OCI-M2 (cell line): Measurements from ENCODE around the gene AKAP6.
"Not testable (repeated sequence)": the region's sequence is repeated elsewhere in the genome, so short reads cannot be mapped to it uniquely, and the experiment has no call there.

Source experiments
- DNase-seq: peaks from one replicate; lab custom pipeline; 2025; ENCODE audit not compliant: unreplicated experiment; lab: John Stamatoyannopoulos, UW

Gene AKAP6

DNA sequence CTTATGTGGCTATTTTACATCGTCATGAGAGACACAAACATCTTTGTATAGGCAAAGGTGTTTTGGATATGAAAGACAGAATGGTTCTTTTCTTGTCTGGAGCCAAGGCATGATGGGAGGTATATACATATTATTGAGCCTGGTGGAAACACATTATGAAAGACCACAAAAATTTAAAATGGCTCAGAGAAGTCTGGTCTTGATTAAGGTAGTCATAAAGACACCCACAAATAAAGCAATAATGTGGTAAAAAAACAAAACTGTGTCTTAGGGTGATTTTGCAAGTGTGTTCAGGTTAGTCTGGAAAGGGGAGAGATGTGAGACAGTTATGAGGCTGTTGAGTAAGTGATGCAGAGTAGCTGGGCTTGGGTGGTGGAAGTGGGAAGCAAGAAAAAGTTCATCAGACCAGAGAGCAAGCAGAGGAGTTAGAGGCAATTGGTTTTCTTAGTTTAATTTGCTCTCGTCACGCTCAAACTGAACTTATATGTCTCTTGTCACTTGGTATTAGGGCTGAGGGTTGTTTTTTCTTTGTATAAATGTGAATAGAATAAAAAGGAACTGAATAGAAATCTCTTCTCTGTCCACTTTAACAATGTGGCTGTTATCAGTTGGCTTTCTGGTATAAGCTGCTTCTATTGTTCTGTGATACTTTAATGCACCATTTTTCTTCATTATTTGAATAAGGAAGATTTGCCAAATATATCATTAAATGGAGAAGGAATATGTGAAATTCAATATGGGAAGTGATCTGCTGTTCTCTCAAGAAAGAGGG is 115.0 kb downstream of the AKAP6 start:
- no peak for DNase-seq

DNA sequence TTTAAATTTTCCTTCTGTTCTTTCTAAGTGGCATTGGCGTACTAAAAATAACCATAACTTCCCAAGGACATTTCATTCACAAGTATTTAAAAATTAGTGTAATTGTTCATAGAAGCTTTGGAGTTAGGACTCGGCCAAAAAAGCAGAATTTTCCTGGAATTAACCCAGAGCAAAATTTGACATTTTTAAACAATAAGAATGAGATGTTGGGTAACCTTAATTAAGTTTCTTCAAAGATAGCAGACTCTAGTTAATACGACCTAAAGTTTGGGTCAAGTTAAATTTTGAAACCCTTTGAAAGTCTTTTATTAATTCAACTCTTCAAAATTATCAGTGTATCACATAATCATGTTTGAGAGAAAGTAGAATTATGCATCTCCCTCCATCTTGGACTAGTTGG is 118.3 kb downstream of the AKAP6 start:
- no peak for DNase-seq

DNA sequence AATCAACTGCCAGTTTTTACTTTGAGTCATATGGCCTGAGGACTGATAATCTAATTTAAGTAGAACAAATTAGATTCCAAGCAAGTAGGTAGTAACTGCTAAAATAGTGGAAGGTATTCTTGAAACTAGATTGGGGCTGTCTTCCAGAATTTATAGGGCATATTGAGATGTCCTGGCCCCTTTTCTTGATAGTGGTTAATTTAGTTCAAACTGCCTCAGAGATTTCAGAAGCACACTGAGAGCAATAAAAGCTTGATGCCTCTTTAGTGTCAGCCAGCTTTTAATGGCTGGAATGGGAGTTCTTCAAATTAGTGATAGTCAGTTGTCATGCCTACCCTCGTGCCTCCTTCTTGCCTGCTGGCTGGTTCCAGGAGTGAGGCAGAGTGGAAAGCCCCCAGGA is 120.5 kb downstream of the AKAP6 start:
- no peak for DNase-seq

DNA sequence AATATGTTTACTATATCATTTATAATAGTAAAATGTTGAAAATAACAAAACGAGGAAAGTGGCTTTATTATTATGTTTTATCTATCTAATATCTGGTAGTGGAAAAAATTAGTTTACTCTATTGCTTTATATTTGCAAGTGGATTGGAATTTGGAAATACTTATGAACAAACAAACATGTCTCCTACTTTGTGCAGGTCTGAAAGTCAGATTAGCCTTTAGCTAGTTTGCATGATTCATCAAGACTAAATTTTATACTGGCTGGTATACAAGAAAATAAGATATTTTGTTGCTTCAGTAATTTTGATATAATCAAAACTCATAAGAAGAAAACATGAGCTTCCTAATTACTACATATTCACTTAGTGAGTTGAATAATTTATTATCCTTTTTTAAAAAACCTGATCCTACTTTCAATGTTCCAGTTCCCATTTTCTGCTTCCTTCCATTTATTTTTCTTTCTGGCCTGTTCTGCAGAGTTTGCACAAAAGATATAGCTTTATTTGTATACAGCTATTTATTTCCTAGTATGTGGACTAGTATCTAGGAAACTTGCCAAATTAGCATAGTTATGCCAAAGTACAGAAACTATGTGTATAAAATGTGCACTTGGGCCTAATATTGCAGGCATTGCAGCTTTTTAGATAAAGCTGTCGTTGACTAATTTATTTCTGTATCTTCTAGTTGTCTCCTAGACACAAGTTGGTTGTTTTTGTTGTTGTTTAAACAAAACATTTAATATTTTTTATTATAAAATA is 122.0 kb downstream of the AKAP6 start:
- no peak for DNase-seq

DNA sequence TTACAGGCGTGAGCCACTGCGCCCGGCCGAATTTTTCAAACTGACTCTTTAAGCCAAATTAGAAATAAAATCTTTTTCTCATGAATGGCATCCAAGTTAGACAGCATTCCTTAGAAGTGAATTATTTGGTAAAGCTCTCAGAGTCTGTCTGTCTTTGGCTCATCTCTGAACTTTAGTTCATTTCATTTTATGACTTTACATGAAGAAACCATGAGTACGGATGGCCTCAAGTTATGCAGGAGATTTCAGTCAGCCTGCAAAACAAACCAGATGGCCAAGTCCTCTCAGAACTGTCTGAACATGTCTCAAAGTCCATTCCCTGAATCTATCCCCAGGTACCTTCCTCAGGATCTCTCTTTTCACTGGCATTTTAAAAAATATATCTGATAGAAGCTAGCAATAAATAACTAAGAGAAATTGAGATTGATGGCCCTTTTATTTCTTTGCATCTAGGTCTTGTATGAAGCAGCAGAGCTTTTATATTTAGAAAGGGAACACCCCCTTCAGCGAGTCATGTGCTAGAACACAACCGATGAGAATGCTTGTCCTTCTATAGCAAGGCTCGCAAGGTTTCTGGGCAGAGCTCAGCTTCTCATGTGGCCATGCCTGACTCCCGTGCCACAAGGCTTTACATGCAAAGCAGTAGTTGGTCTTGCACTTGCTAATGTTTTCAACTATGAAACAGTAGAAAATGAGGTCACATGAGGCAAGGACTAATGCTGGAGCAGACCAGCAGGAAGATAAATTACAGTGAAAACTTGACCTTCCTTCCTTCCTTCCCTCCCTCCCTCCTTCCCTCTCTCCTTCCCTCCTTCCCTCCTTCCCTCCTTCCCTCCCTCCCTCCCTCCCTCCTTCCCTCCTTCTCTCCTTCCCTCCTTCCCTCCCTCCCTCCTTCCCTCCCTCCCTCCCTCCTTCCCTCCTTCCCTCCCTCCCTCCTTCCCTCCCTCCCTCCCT is 125.0 kb downstream of the AKAP6 start:
- no peak for DNase-seq

DNA sequence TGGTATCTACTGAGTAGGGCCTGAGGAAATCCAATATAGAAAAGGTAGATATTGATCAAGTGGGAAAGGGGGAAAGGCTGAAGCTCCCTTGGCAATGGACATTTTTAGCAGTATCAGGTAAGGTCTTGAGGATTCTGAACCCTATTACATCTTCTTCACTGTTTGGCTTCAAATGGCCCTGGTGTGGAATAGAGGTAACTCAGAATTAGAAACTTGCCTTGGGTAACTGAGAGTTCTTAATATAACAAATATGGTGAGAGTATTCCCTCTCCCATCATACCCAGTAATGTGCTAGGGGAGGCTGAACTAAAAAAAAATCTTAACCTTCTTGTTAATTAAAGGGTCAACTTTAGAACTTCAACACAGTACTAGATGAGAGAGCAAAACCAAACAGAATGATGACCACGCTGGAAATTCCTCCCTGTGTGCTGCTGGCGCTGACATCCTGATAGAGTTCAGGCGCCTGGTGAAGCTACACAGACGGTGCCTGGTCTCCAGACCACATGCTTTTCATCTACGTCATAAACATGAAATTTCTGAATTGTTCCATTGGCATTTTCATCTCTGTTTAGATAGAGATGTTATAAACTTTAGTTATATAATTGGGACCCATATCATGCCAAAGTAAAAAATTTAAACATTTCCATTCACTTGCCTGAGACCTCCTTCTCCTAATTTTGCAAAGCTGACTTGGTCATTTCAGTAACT is 128.3 kb downstream of the AKAP6 start:
- no peak for DNase-seq

DNA sequence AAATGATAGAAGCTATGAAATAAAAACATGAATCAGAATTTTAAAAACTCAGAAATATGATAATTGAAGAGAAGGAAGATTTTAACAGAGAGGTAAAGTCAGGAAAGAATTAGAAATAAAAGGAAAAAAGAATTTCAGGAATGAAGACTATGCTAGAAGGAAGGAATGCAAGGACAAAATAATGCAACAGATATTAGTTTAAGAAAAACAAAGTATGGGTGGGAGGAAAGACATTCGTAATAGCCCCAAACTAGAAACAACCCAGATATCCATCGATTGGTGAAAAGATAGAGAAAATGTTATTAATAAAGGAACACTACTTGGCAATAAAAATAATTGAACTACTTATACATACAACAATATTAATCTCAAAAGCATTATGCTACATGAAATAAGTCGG is 129.6 kb downstream of the AKAP6 start:
- DNase-seq, result no peak

DNA sequence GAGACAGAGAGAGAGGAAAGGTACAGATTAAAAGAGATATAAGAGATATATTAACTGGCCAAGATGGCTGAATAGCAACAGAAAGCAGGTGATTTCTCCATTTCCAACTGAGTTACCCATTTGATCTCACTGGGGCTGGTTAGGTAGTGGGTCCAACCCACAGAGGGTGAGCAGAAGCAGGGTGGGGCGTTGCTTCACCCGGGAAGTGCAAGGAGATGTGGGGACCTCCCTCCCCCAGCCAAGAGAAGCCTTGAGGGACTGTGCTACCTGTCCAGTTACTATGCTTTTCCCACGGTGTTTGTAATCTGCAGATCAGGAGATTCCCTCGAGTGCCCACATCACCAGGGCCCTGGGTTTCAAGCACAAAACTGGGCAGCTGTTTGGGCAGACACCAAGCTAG is 131.2 kb downstream of the AKAP6 start:
- DNase-seq, result no peak

DNA sequence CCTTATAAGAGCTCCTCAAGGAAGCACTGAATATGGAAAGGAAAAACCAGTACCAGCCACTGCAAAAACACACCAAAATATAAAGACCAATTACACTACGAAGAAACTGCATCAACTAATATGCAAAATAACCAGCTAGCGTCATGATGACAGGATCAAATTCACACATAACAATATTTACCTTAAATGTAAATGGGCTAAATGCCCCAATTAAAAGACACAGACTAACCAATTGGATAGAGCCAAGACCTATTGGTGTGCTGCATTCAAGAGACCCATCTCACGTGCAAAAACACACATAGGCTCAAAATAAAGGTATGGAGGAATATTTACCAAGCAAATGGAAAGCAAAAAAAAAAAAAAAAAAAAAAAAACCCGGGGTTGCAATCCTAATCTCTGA is 133.5 kb downstream of the AKAP6 start:
- not testable (repeated sequence) for DNase-seq

DNA sequence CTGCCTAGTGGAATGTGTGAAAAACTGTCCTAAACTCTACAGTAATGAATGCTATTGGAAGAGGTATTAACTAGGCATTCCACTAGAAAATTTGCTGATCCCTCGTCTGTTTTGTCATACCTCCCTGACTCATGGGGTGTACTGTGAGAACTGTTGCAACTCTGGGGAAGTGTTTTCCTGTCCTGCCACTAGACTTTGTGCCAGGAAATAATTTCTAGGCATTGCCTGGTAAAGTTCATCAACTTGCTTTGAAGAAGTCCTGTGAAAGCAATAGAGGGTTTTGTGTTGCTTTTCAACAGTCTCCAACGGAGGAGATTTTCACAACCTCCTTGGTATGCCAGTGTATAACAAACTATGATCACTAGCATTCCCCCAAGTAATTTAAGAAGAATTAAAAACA is 139.9 kb downstream of the AKAP6 start:
- DNase-seq, result no peak

DNA sequence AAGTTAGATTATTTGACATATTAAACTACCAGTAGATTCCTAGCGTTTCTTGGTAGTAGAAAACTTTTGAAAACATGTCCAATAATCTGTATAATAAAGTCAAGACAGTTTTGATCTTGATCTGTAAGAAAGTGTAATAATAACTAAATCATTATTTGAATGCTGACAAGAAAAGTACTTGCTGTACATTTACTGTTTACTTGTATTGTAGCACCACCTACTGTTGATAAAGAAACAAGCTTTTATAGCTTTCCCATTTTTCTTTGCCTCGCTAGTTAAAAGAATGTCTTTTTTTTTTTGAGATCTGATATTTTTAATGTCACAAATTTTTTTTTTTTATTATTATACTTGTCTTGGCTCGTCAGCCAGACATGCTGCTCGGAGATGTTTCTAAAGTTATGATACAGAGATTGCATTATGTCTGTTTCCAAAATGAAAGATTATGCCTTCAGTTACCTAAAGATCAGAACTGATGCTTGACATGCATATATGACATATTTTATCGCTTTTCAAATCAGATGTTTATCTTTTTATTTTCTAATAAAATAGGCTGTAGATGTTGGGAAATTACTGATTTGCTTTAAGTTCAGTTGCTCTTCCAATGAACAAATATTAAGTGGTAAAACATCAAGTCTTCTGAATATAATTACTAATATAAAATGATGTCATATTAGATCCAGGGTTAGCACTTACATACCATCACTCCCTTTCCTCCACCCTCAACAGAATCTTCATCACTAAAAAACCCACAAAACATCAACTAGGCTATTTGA is 140.5 kb downstream of the AKAP6 start:
- DNase-seq, result no peak

DNA sequence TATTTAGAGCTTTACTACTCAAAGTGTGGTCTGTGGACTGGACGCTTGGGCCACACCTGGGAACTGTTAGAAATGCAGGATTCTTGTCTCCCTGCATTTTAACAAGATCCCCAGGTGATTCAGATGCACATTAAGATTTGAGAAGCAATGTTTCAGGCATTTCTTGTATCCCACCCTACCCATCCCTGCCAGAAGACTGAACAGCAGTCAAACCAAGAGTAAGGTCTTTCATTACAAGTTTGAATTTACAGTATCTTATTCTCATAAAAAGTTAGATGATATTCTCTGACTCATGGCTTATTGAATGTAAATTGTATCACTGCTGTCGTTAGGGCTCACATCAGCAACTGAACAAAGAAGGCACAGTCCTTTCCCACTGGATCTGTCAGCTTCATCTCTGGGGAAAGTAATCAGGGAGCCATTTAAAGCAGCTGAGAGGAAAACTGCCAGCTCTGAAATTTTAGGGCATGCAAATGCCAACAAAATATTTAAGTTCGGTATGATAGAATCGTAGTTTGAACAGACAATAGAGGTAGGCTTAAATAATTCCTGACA is 141.1 kb downstream of the AKAP6 start:
- DNase-seq, result no peak

DNA sequence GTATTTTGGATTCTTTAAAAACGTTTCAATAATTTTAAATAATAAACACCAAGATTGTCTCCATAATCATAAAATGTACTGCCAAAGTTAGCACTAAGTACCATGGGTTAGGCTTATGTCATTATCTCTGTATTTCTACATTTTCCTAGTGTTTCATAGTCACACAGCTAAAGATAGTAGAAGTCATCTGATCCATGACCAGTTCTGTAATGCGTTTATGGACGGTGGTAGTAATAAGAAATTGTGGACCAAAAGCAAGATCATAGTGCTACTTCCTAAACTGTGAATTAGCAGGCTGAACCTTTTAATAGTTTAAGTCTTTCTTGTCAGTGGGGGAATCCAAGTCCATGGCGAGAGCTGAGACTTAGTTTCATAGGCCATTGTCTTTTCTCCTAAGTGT is 142.1 kb downstream of the AKAP6 start:
- no peak for DNase-seq

DNA sequence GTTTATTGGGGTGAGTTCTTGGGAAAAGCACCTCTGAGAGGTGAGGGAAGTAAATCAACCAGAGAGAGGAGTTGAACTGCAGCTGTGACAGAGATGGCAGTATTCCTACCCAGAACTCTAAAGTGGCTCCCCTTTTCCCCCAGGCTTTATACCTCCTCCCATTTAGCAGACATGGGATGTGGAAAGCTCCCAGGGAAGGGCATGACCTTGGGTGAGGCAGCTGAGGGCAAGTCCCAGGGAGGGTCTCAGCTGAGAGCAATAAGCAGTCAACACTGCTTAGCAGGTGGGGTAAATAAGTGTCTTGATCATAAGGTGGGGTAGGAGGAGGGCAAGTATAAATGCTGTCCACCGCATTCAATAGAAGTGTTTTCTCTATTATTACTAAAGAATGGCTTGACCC is 143.0 kb downstream of the AKAP6 start:
- no peak for DNase-seq

DNA sequence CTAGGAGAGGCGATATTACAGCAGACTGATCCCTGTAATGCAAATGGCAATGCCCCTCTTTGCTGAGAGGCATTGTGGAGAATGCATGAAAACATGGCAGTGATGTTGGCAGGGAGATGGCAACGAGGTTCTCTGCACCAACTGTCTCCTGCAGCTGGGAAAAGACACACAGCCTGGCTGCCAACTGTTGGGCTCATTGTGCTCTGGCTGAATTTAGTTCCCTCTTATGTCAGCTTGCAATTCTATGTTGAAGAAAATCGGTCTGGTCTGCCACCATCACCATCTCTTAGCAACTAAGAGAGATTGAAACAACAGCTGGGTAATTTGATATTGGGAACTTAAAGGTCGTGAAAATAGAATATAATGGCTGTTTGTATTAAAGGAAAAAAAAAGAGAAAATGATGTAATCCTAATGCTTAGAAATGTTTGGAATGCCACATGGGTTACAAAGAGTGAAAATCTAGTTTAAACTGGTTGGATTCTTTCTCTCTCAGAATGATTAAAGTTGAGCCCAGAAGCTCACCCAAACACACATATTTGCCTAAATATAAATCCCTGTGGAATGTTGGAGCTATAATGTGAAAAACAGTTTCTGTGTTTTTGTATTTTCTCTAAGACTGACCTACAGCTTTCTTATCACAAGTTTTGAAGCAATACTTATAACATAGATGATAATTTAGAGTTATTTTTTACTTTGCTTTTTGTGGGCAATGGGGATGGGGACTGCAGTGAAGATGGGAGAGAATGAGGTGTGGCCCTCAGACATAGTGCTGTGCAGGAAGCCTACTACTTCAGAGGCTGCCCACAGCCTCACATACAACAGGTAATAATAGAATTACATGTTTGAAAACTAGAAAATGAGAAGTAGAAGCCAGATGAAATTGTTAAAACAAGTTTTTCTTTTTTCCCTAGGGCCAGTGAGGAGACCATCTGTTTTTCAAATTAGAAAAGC is 143.7 kb downstream of the AKAP6 start:
- no peak for DNase-seq

DNA sequence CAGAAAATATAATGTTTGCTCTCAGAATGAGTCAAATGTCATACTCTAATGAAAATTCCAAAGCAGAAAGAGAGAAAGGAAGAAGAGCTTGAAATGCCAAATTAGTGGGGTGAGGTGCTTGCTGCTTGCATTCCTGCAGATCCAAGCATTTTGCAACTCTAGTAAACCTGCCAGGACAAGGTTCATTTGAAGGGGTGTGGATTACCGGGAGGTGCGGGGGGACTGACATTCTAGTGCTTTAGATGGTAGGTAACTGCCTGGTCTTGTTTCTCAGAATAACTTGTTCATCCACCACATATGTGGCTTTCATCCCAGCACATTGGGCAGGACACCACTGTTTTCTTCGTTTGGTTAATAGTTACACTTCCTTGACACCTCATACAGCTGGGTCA is 144.4 kb downstream of the AKAP6 start:
- no peak for DNase-seq

DNA sequence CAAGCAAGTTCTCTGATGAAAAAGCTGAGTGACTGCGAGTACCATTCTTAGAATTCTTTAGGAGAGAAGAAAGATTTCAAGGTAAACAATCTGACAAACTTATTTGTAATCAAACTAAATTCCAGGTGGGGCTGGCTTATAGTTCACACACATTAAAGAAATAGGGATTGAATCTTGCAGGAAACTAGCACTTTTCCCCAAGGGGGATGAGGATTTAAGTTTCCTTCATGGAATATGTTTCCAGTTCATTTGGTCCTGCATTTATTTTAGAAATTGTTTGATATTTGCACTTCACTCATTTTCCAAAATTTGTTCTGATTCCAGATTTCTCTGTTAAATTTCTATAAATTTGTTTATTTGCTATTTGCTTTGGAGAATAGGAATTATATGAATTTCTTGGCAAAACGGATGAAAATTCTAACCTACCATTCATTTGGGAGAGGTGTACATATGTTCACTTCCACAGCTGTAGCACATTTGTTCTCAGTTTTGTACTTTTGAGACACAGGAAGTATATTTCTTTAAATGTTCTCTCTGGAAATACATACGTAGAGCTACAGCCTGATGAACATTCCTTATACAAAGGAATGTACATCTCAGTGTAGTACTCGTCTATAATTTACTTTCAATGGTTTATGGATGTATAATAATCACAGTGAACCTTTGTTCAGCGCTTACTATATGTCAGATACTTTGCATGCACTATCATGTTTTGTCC is 145.5 kb downstream of the AKAP6 start:
- no peak for DNase-seq

DNA sequence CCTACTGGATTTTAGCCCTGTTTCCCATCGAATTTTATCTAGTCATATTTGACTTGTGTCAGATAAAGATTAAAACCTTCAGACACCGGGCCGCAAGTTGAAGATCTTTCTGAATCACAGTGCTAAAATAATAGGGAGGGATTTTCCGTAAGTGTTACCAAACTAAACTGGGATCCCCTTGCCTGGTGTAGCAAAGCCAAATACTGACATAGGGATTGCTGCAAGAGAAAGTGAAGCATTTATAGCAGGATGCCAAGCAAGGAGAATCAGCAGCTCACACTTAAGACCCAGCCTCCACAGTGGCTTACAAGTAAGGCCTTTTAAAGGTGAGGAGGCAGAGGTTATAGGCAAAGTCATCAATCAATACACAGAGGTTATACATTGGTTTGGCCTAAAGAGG is 147.4 kb downstream of the AKAP6 start:
- DNase-seq, result no peak
